Fibroblast of lung (primary cell): ENCODE data around the gene HS3ST3A1. TPM values are rescaled to one million over a fixed set of nuclear protein-coding genes. Genes with fewer than 3 reads are reported as not detected.

Experiments
- DNase-seq, 2 donors: peaks; one replicate each; pipeline versions ENCODE4 v3.0.0 to v3.0.0-alpha.2; 2010; ENCODE audit warnings: low read depth in 2 of 2
- H2AFZ ChIP-seq: 2 replicates; pipeline ENCODE4 v1.5.1; 2012; ENCODE audit warnings: low read length, control low read depth, inconsistent platforms
- H3K27ac ChIP-seq: 2 replicates; pipeline ENCODE4 v1.5.1; 2011; ENCODE audit warnings: low read length, control low read depth; ENCODE audit not compliant: insufficient read depth
- H3K27me3 ChIP-seq: 2 replicates; pipeline ENCODE4 v1.5.1; 2011; ENCODE audit warnings: mild to moderate bottlenecking, low read length; ENCODE audit not compliant: control insufficient read depth, insufficient read depth
- H3K36me3 ChIP-seq: 2 replicates; pipeline ENCODE4 v1.5.1; 2011; ENCODE audit warnings: low read length; ENCODE audit not compliant: control insufficient read depth, insufficient read depth
- H3K4me1 ChIP-seq: 2 replicates; pipeline ENCODE4 v1.5.1; 2011; ENCODE audit warnings: low read length; ENCODE audit not compliant: control insufficient read depth, insufficient read depth; ENCODE audit errors: extremely low read depth
- H3K4me2 ChIP-seq: 2 replicates; pipeline ENCODE4 v1.5.1; 2011; ENCODE audit warnings: low read length, control low read depth; ENCODE audit not compliant: insufficient read depth; ENCODE audit errors: extremely low read depth
- H3K4me3 ChIP-seq, 4 experiments: fragments of 200-600 bp in 1 of 4; sonication (generic) in 1 of 4; replicated peaks in 1 of 4; 2 replicates each; pipeline ENCODE4 v1.5.1; 2011 to 2016; ENCODE audit warnings: low read length in 4 of 4, low read depth in 3 of 4, mild to moderate bottlenecking in 3 of 4, control low read depth in 2 of 4, inconsistent platforms in 1 of 4, mixed read lengths in 1 of 4; ENCODE audit not compliant: insufficient read depth in 1 of 4; ENCODE audit errors: control extremely low read depth in 1 of 4
- H3K79me2 ChIP-seq: 2 replicates; pipeline ENCODE4 v1.5.1; 2012; ENCODE audit warnings: mild to moderate bottlenecking, low read length, inconsistent platforms; ENCODE audit not compliant: control insufficient read depth, insufficient read depth
- H3K9ac ChIP-seq: 2 replicates; pipeline ENCODE4 v1.5.1; 2011; ENCODE audit warnings: mild to moderate bottlenecking, low read length, control low read depth; ENCODE audit not compliant: insufficient read depth
- H3K9me3 ChIP-seq: 2 replicates; pipeline ENCODE4 v1.5.1; 2012; ENCODE audit warnings: low read depth, low read length; ENCODE audit not compliant: control insufficient read depth, insufficient read depth
- H4K20me1 ChIP-seq: 2 replicates; pipeline ENCODE4 v1.5.1; 2011; ENCODE audit warnings: low read length; ENCODE audit not compliant: control insufficient read depth, insufficient read depth; ENCODE audit errors: extremely low read depth
- CTCF ChIP-seq, 2 donors: IDR thresholded peaks in 1 of 2; conservative IDR thresholded peaks in 1 of 2; 1 replicate in 1 of 2; 2 replicates in 1 of 2; pipeline ENCODE4 v1.5.1; 2011 to 2012; ENCODE audit warnings: low read length in 2 of 2, control low read depth in 1 of 2, inconsistent platforms in 1 of 2, low read depth in 1 of 2, mild to moderate bottlenecking in 1 of 2
- EZH2 ChIP-seq: IDR thresholded peaks from 2 replicates; pipeline ENCODE4 v1.5.1; 2012; ENCODE audit warnings: low read length, control low read depth, mild to moderate bottlenecking; ENCODE audit errors: missing control alignments
- polyA plus RNA-seq, 2 donors: library from polyadenylated mRNA; depleted of rRNA in 1 of 2; stranded (reverse) in 1 of 2; unstranded in 1 of 2; fragments of >200 nt; gene quantifications; 2 replicates each; pipeline ENCODE4 v1.2.1, GENCODE V29; 2011 to 2012; ENCODE audit warnings: missing spikeins in 1 of 2
- total RNA-seq: library from RNA; depleted of rRNA; stranded (reverse); fragments of >200 nt; gene quantifications from 2 replicates; pipeline ENCODE4 v1.2.1, GENCODE V29; 2014

HS3ST3A1 gene
- total and polyA plus RNA-seq, 2 donors (not counting 1 experiment from before 2014, with no cell fraction given): 2.4 to 48.7 TPM

DNA sequence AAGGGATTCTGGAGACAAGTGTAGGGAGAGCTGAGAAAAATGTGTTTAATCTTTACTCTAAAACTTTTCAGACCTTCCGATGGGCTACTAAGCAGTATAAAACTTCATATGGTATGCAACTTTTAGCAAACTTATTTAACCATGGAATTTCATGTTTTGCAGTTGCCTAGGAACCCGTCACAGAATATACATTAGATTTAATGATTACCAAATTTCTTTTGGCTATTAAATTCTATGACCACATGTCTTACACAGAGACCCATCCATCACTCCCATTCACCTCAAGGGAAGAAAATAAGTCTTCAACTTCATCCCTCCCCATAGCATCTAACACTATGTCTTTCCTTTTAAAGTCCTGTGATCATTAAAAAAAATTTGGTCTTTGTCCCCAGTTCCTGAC is 54.9 kb downstream of the HS3ST3A1 start:
- H3K27ac ChIP-seq: no peak overlapping the region
- H3K36me3 ChIP-seq: peaks cover 2% of the 10 kb centered on the region
- H3K27me3 ChIP-seq: no peaks in the 10 kb centered on the region
- no peak overlapping the region for H3K9ac ChIP-seq
- no peaks in the 10 kb centered on the region for H3K9me3 ChIP-seq
- no peak for DNase-seq
- no peak overlapping the region for H3K4me2 ChIP-seq
- H4K20me1 ChIP-seq: no peaks in the 10 kb centered on the region
- H2AFZ ChIP-seq: no peak overlapping the region
- H3K4me3 ChIP-seq: no peak overlapping the region
- TF ChIP-seq CTCF (conservative IDR thresholded peaks at IDR 0.05 in 1 of 2, IDR thresholded peaks at IDR 0.05 in 1 of 2; ENCODE audit: low read depth in 1 of 2, low read length in 2 of 2) (no peak), EZH2 (no peak)
- peaks cover 3% of the 10 kb centered on the region for H3K4me1 ChIP-seq
- peaks cover 17% of the 10 kb centered on the region for H3K79me2 ChIP-seq

- H3K9me3 ChIP-seq: no peaks in the 10 kb centered on the region
- DNase-seq: no peak
- H3K4me3 ChIP-seq: no peak overlapping the region
- peaks cover 2% of the 10 kb centered on the region for H3K36me3 ChIP-seq
- H3K4me1 ChIP-seq: peaks cover 9% of the 10 kb centered on the region
- H3K27me3 ChIP-seq: no peaks in the 10 kb centered on the region
- H3K4me2 ChIP-seq: no peak overlapping the region
- TF ChIP-seq EZH2 (no peak), CTCF (conservative IDR thresholded peaks at IDR 0.05 in 1 of 2, IDR thresholded peaks at IDR 0.05 in 1 of 2; ENCODE audit: low read depth in 1 of 2, low read length in 2 of 2) (no peak)
- H3K79me2 ChIP-seq: peaks cover 17% of the 10 kb centered on the region
- no peak overlapping the region for H3K27ac ChIP-seq
- H4K20me1 ChIP-seq: no peaks in the 10 kb centered on the region
- no peak overlapping the region for H3K9ac ChIP-seq
- no peak overlapping the region for H2AFZ ChIP-seq
These were observed 55.8 kb downstream of the HS3ST3A1 start for GRCh38 chr17:13545941-13546340.

DNA sequence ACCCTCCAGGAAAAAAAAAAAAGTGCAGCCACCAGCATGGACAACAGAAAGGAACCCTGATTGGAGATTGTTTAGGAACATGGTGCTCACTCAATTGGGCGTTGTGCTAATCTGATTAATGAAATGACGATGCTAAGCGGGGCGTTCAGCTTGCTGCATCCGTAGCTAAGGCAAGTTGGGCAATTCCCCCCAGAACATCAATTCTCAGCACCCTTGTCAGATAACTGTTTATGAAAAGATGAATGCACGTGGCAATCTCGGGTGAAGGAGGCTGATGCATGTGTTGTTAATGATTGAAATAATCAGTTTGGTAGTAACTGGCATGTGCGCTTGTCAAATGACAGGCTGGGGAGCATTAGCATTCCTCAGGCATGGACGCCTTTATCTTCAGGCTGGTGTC is 57.0 kb downstream of the HS3ST3A1 start:
- Histone ChIP-seq H3K36me3 (peaks cover 2% of the 10 kb centered on the region), H2AFZ (no peak overlapping the region), H3K4me1 (peaks cover 11% of the 10 kb centered on the region), H3K27ac (peak overlapping the region; percentile 64), H3K9me3 (no peaks in the 10 kb centered on the region), H3K27me3 (no peaks in the 10 kb centered on the region), H3K4me2 (peak overlapping the region; percentile 56), H3K79me2 (peaks cover 17% of the 10 kb centered on the region), H4K20me1 (no peaks in the 10 kb centered on the region), H3K9ac (no peak overlapping the region), H3K4me3 (no peak overlapping the region)
- no peak for TF ChIP-seq EZH2
- no peak for TF ChIP-seq CTCF (conservative IDR thresholded peaks at IDR 0.05 in 1 of 2, IDR thresholded peaks at IDR 0.05 in 1 of 2; ENCODE audit: low read depth in 1 of 2, low read length in 2 of 2)
- DNase-seq: peak in 1 of 2 donors; percentile 94
